Suprapubic skin (tissue), 4 donors: ENCODE measurements around the gene FKRP.

Experiments
- CTCF ChIP-seq, 2 donors: fragments of 200-600 bp in 1 of 2; fragments of 450-650 bp in 1 of 2; sonication (generic) in 1 of 2; IDR thresholded peaks; one replicate each; pipeline ENCODE4 v1.5.1; 2016 to 2019; ENCODE audit warnings: antibody characterized with exemption in 2 of 2, mild to moderate bottlenecking in 1 of 2, moderate library complexity in 1 of 2
- EP300 ChIP-seq: sonication (generic); formaldehyde crosslinking; IDR thresholded peaks from one replicate; pipeline ENCODE4 v1.6.1; 2017; ENCODE audit warnings: antibody characterized with exemption
- POLR2A ChIP-seq, 2 donors: fragments of 450-650 bp; IDR thresholded peaks; one replicate each; pipeline ENCODE4 v1.6.1; 2017; ENCODE audit warnings: antibody characterized with exemption in 2 of 2, mild to moderate bottlenecking in 2 of 2, moderate library complexity in 2 of 2
- POLR2AphosphoS5 ChIP-seq, 3 donors: sonication (generic); formaldehyde crosslinking; IDR thresholded peaks; one replicate each; pipeline ENCODE4 v1.6.1; 2017; ENCODE audit warnings: antibody characterized with exemption in 3 of 3

- TF ChIP-seq CTCF (IDR thresholded peaks at IDR 0.05) (no peak), POLR2A (IDR thresholded peaks at IDR 0.05) (no peak), POLR2AphosphoS5 (IDR thresholded peaks at IDR 0.05) (no peak), EP300 (no peak)
Observed at GRCh38 chr19:46773018-46773399, 27.2 kb downstream of the FKRP start.
